NCI-H2227 (cell line): ENCODE results near the gene DEFB124.
"Not testable (repeated sequence)": the region's sequence is repeated elsewhere in the genome, so short reads cannot be mapped to it uniquely, and the experiment has no call there.

Experiments used
- DNase-seq: peaks from one replicate; lab custom pipeline; 2025; ENCODE audit not compliant: unreplicated experiment; lab: John Stamatoyannopoulos, UW

The DEFB124 gene

GRCh38 chr20:31474758-31475427 lies at the start of gene DEFB124, which contains the start of gene REM1:
DEFB124 (minus strand) TSS chr20:31475127; CDS start chr20:31473013, 2,114 bp downstream.
REM1 (plus strand) TSS chr20:31475288; CDS start chr20:31476446, 1,158 bp downstream.
- no peak for DNase-seq

DNA sequence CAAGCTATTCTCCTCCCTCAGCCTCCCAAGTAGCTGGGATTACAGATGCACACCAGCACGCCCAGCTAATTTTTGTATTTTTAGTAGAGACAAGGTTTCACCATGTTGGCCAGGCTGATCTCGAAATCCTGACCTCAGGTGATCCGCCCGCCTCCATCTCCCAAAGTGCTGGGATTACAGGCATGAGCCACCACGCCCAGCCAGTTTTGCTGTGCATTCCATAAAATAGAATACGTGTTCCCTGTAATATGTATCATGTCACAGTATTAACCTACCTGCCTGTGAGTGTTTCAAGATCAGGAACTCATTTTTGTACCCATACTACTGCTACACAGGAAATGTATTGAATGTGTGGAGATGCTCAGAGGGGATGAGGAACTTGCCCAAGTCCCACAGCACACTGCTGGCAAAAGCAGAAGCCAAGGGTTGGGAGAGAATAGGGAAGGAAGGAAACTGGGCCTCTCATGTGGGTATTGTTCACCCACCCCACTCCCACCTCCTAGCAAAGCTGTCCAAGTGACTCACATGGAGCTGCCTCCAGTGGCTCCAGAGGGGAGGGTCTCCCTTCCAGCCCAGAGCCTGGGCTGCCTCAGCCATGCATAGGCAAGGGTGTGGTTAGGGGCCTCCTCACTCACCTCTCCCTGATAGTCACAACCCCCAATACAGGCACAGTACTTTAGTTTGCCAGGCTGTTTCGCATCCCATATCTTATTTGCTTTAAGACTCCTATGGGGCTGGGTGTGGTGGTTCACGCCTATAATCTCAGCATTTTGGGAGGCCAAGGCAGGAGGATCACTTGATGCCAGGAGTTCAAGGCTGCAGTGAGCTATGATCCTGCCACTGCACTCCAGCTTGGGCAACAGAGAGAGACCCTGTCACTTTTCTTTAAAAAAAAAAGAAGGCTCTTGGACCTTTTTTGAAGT lies 48.7 kb upstream of the DEFB124 start:
- DNase-seq, result no peak

- no peak for DNase-seq
Observed at GRCh38 chr20:31522731-31523130, 47.8 kb upstream of the DEFB124 start.

- not testable (repeated sequence) for DNase-seq
Observed at GRCh38 chr20:31521267-31521666, 46.3 kb upstream of the DEFB124 start.

- peak; percentile 48 for DNase-seq
Observed at GRCh38 chr20:31517373-31517772, 42.4 kb upstream of the DEFB124 start.

- no peak for DNase-seq
Observed at GRCh38 chr20:31516651-31517050, 41.7 kb upstream of the DEFB124 start.

- DNase-seq, result no peak
Observed at GRCh38 chr20:31516166-31516565, 41.2 kb upstream of the DEFB124 start.

GRCh38 chr20:31515775-31516107 lies 40.8 kb upstream of the DEFB124 start:
- DNase-seq, result no peak

- no peak for DNase-seq
Observed at GRCh38 chr20:31515072-31515774, 40.3 kb upstream of the DEFB124 start.

GRCh38 chr20:31514154-31515071 lies 39.5 kb upstream of the DEFB124 start, which contains the start of gene HM13:
HM13 (plus strand) TSS chr20:31514442; CDS start chr20:31514552, 110 bp downstream.
- DNase-seq, result peak; percentile 98

DNA sequence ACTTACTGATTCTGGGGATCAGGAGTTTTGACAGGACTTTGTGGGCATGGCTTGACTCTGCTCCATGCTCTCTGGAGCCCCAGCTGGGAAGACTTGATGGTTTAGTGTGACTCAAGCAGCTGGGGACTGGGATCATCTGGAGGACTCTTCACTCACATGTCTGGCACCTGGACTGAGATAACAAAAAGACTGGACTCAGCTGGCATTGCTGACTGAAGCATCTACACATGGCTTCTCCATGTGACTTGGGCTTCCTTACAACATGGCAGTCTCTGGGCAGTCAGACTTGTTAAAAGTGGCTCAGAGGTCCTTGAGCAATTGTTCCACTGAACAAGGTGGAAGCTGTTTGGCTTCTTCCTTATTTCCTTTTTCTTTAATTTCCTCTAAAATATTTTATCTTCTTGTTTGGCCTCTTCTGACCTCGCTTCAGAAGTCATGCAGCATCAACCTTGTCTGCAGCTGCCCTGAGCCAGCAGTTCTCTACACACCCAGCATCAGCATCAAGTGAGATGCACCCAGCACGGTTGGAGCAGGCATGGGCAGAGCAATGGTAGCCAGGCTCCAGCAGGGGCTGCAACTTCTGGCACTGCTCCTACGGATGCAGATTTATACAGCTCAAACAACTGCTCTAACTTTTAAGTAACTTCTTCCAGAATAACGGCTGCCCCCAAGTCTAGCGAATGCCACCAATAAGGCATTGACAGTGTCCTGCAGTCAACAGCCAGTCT lies 33.8 kb upstream of the DEFB124 start:
- no peak for DNase-seq

DNA sequence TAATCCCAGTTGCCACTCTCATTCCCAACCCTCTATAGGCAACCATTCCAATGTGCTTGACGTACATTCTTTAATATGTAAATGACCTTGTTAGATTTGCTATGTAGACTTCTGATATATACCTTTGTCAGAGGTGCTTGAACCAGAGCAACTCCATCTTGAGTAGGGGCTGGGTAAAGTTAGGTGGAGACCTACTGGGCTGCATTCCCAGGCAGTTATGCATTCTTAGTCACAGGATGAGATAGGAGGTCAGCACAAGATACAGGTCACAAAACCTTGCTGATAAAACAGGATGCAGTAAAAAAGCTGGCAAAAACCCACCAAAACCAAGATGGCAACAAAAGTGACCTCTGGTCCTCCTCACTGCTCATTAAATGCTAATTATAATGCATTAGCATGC lies 31.0 kb upstream of the DEFB124 start:
- no peak for DNase-seq

GRCh38 chr20:31502884-31503673 lies 28.2 kb upstream of the DEFB124 start:
- DNase-seq, result peak; percentile 92

- no peak for DNase-seq
Observed at GRCh38 chr20:31500527-31500926, 25.6 kb upstream of the DEFB124 start.

- no peak for DNase-seq
Observed at GRCh38 chr20:31497838-31498540, 23.1 kb upstream of the DEFB124 start.

GRCh38 chr20:31496761-31497295 lies 21.9 kb upstream of the DEFB124 start:
- peak; percentile 20 for DNase-seq

GRCh38 chr20:31494131-31494530 lies 19.2 kb upstream of the DEFB124 start:
- DNase-seq, result peak; percentile 19

GRCh38 chr20:31490752-31491151 lies 15.8 kb upstream of the DEFB124 start:
- DNase-seq, result no peak
